HL-60 (cell line): ENCODE measurements around the gene KIAA1217.

Source experiments
- CTCF ChIP-seq: IDR thresholded peaks from one replicate; pipeline ENCODE4 v1.5.1; 2011; ENCODE audit warnings: low read length, control low read depth, inconsistent platforms; ENCODE audit not compliant: insufficient read depth
- GABPA ChIP-seq: IDR thresholded peaks from 2 replicates; pipeline ENCODE4 v1.6.1; 2012; ENCODE audit warnings: low read depth
- POLR2AphosphoS5 ChIP-seq: IDR thresholded peaks from 2 replicates; pipeline ENCODE4 v1.6.1; 2012; ENCODE audit warnings: low read depth
- REST ChIP-seq: IDR thresholded peaks from 2 replicates; pipeline ENCODE4 v1.6.1; 2012; ENCODE audit warnings: low read depth; ENCODE audit not compliant: insufficient replicate concordance
- SPI1 ChIP-seq: IDR thresholded peaks from 2 replicates; pipeline ENCODE4 v1.6.1; 2012; ENCODE audit warnings: low read depth, mild to moderate bottlenecking, borderline replicate concordance

- TF ChIP-seq POLR2AphosphoS5 = no peak
- TF ChIP-seq REST = no peak
- TF ChIP-seq CTCF = no peak
- TF ChIP-seq GABPA = no peak
- TF ChIP-seq SPI1 = no peak
These were observed 143.0 kb downstream of the KIAA1217 start for GRCh38 chr10:24351961-24352360.
